ENCODE measurements around the gene ACSL6.

The ACSL6 gene

DNA sequence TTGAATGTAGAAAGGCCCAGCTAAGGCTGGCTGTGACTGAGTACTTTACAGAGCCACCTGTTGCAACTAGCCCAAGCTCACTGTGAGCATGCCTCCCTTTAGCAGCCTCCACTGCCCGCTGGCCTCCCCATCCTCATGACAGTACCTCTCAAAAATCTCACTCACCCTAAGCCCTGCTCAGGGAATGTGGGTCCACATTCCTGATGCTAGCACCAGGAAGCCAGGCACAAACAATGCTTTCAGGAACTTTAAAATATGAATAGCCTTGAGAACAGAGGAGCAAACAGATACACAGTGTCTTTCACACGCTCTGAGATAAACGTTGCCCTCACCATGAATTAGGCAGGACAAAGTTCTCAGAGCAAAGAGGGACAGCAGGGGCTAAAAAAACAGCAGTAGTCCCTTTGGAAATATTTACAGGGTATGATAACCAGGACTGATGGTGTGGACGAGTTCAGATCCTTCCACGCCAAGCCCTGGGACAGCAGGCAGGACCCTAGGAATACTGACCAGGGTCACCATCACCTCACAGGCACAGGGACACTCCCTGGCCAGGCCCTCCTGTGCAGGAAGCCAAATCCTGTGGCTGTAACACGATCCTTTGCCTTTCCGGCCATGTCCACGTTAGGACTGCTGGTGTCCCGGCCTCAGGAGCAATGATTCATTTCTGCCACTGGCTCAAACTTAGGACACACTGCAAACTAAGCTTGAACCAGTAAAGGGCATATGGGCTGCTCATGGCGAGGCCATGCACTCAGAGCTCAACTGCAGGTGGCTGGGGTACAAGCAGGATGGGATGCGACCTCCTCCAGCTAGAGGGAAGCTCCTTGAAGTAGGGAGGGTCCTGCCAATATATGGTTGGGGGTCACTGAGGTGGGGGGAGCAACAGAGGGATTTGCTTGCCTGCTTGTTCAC lies 9.6 kb downstream of the ACSL6 start:
- Mint-ChIP-seq H3K27me3 (no peaks in the 10 kb centered on the region), H3K36me3 (no peaks in the 10 kb centered on the region), H3K9me3 (ENCODE audit: low read depth) (no peaks in the 10 kb centered on the region), H3K4me3 (no peak overlapping the region), H3K4me1 (ENCODE audit: low read depth) (peaks cover 49% of the 10 kb centered on the region), H3K27ac (peak overlapping the region; percentile 16)

DNA sequence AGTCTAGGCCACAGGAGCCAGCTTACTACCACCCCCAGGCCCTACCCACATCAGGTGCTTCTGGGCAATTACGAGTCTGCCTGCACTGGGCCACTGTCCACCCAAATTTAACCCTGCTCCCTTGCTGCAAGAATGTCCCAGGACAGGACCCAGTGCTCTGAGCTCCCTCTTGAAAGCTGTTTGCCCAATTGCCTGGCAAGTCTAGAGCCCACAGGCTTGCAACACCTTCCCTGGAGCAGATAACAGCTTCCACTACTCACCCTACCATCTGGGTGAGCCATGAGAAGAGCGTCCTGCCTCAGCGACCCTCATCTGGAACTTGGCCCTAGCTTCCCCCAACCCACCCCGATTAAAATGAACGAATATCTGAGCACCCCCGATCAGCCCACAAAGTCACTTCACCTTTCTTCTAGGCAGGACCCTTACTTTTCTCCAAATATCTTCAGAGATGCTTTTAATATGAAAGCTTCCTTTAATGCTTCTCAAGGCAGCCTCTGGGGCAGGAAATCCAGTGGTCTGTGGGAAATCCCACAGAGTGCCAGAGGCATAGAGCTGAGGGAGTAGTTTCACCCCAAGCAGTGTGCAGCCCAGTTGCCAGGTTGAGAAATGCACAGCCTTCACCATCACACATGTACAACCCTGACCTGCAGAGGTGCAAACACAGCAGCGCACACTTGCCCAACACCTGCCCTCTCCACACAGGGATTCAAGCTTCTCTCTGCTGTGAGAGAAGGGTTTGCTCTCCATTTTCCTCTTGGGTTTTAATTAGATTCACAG lies 10.6 kb downstream of the ACSL6 start:
- H3K27ac Mint-ChIP-seq: peak overlapping the region; percentile 22
- H3K4me1 Mint-ChIP-seq (ENCODE audit: low read depth): peaks cover 55% of the 10 kb centered on the region
- H3K36me3 Mint-ChIP-seq: no peaks in the 10 kb centered on the region
- H3K4me3 Mint-ChIP-seq: peak overlapping the region; percentile 56
- no peaks in the 10 kb centered on the region for H3K27me3 Mint-ChIP-seq
- no peaks in the 10 kb centered on the region for H3K9me3 Mint-ChIP-seq (ENCODE audit: low read depth)

DNA sequence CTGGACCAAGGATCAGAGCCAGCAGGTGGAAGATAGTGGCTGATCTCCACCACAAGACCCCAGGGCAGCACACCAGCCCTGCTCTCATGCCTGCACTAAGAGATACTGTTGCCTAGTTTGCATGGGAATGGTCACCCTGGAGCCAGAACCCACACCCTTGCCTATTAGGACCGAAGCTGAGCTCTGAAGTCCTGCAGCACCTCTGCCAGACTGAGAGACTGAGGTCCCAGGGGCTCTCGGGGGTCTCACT lies 11.3 kb downstream of the ACSL6 start:
- Mint-ChIP-seq H3K36me3 (no peaks in the 10 kb centered on the region), H3K4me3 (peak overlapping the region; percentile 56), H3K9me3 (ENCODE audit: low read depth) (no peaks in the 10 kb centered on the region), H3K27ac (no peak overlapping the region), H3K27me3 (no peaks in the 10 kb centered on the region), H3K4me1 (ENCODE audit: low read depth) (peaks cover 55% of the 10 kb centered on the region)

DNA sequence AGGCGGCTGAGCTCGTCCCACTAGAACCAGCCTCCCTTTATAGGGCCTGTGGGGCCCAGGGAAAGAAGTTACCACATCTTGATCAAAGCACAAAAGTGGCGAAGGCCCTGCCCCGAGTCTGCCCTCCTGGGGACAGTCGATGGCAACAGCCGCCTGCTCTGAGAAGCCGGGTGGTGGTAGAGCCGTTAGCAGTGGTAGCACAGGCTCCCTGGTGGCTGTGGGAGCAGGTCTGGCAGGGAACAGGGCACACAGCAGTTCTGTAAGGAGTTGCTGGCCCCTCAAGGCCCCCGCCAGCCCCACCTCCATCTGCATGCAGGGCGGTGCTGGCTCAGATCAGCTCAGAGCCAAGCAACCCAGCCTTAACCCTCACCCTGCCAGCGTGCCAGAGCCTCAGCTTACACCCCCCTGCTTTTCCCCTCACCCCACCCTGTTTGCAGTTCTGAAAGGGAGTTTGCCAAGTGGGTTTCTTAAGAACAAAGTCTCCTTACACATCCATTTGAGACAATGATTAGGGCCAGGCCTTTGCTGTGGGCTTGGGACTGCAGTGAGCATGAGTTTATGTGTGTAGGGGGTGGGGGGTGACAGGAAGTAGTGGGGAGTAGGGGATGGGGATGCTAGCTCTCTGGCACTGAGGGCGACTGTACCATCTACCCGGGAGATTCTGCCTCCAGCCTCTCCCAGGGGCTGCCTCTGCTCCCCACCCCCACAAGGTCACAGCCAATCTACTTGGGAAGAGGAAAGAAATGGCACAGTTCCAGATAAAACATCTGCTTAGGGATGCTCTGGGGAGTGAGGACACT lies 11.8 kb downstream of the ACSL6 start:
- H3K9me3 Mint-ChIP-seq (ENCODE audit: low read depth): no peaks in the 10 kb centered on the region
- no peak overlapping the region for H3K27ac Mint-ChIP-seq
- no peaks in the 10 kb centered on the region for H3K27me3 Mint-ChIP-seq
- H3K4me3 Mint-ChIP-seq: no peak overlapping the region
- peaks cover 55% of the 10 kb centered on the region for H3K4me1 Mint-ChIP-seq (ENCODE audit: low read depth)
- no peaks in the 10 kb centered on the region for H3K36me3 Mint-ChIP-seq

DNA sequence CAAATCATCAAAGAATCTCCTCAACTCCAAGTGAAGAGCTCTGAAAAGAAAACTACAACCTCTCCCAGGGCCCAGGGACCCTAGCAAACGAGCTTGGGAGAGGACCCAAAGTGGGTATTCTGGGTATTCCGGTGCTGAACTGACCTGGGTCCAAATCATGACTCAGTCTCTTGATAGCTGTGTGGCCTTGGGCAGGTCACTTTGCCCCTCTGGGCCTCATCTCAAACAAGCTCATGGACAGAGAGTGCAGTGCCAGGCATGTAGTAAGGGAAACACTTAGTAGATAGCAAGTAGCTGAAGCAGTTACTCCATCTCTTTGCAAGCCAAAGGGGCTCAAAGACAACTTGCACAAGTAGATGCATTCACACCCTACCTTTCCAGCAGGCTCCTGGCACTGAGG lies 12.4 kb downstream of the ACSL6 start:
- peaks cover 55% of the 10 kb centered on the region for H3K4me1 Mint-ChIP-seq (ENCODE audit: low read depth)
- H3K27ac Mint-ChIP-seq: no peak overlapping the region
- no peaks in the 10 kb centered on the region for H3K27me3 Mint-ChIP-seq
- no peaks in the 10 kb centered on the region for H3K9me3 Mint-ChIP-seq (ENCODE audit: low read depth)
- H3K36me3 Mint-ChIP-seq: no peaks in the 10 kb centered on the region
- no peak overlapping the region for H3K4me3 Mint-ChIP-seq

DNA sequence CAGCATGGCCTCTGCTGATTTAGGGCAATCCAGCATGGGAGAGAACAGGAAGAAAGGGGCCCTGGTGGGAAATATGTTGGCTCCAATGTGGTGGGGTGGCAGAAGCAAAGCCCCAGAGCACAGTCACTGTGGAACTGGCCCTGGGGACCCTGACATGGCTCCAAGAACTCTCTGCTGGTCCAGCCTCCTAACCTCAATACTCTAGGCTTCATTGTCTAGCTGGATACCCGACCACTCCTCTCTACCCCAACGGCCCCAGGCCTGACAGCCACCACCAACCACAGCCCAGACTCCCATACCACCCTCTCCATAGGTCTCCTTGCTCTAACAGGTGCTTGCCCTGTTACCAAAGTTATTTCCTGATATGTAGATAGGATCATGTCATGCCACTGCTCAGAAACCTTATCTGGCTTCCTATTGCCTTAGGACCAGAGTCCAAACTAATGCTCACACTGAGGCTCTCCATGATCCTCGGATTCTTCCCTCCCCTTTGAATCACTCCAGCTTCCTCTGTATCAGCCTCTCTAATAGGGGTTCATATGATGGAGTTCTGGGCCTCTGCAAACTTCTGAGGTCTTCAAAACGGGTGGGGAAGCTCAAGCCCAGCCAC lies 12.9 kb downstream of the ACSL6 start:
- Mint-ChIP-seq H3K27me3 (no peaks in the 10 kb centered on the region), H3K4me3 (no peak overlapping the region), H3K4me1 (ENCODE audit: low read depth) (peaks cover 55% of the 10 kb centered on the region), H3K27ac (no peak overlapping the region), H3K9me3 (ENCODE audit: low read depth) (no peaks in the 10 kb centered on the region), H3K36me3 (no peaks in the 10 kb centered on the region)

DNA sequence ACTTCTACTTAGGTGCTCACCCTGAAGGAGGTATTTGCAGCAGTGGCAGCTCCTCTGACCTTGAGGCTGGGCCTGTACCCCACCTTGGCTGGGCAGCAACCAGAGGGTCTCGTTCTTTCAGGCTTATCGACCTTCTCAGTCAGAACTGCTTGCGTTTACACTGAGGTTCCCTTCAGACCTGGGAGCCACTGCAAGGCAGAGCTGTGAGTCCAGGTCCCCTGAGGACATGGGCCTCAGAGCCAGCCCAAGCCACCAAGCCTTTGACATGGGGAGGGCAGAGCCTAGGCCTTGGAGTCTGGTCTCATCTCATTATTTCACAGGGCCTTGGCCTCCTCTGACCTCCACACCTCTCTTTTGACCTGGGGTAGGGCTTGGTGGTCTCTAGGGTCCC lies 13.7 kb downstream of the ACSL6 start:
- Mint-ChIP-seq H3K9me3 (ENCODE audit: low read depth) (no peaks in the 10 kb centered on the region), H3K4me1 (ENCODE audit: low read depth) (peaks cover 50% of the 10 kb centered on the region), H3K4me3 (no peak overlapping the region), H3K27ac (no peak overlapping the region), H3K27me3 (no peaks in the 10 kb centered on the region), H3K36me3 (no peaks in the 10 kb centered on the region)

DNA sequence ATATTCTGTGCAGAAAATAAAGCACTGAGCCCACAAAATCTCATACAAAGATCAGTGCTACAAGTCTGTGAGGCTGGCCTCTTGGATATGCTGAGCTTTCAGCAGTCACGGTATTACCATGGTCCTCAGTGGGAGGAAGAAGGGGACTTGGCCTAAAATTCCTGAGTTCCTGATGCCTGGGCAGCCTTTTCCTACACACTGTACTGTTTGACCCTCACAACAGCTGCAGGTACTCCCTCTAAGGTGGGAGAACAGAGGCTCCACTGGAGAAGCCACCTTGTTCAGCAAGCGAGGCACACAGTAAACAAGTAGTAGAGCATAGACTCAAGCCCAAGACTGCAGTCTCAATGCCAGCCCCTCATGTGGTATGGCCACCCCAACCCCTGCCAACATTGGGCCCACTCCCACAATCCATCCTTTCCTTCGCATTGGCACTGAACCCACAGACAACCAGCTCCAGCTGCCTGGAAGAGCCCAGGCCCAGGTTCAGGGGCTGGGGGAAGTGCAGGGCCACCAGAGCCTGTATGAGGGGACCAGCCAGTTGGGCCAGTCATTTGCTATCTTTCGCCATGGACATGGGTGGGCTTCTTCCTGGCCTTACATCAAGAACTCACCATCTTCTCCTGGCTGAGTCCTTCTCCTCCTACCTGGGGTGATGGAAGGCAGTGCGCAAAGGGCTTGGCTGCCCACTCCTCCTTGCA lies 14.3 kb downstream of the ACSL6 start:
- Mint-ChIP-seq H3K9me3 (ENCODE audit: low read depth) (no peaks in the 10 kb centered on the region), H3K27me3 (no peaks in the 10 kb centered on the region), H3K4me1 (ENCODE audit: low read depth) (peaks cover 45% of the 10 kb centered on the region), H3K36me3 (no peaks in the 10 kb centered on the region), H3K4me3 (no peak overlapping the region), H3K27ac (no peak overlapping the region)

DNA sequence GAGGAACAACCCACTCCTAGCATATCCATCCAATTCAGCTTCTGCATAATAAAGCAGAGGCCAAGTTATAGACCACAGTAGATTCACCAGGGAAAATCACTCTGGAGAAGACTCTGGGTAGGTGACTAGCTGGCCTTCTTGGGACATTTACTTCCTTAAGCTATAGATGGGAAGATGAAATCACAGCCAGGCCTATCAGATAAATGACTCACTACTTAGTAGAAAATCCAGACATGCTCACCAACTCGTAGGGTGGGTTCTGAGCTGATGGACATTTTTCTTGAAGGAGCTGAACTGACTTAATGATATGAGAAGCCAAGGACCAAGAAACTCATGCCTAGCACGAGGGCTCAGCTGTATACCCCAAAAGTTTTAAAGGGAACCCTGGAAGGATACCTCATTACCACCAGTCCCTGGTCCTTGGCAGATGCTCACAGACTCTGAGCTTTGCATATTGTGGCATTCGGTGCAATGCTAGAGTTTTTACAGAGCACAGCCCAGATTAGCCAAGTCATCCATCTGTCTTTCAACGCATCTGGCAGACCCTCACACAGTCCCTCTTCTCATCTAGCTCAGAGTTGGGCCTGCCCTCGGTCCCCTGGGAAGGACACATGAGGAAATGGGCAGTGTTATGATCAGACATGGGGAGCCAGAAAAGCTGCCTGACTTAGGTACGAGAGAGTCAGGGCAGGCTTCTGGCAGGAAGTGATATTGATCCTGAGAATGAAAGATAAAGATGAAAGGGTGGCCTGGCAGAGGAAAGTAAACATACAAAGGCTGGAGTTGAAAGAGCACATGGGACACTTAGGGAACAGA lies 15.0 kb downstream of the ACSL6 start:
- H3K4me3 Mint-ChIP-seq: no peak overlapping the region
- H3K4me1 Mint-ChIP-seq (ENCODE audit: low read depth): peaks cover 38% of the 10 kb centered on the region
- H3K9me3 Mint-ChIP-seq (ENCODE audit: low read depth): no peaks in the 10 kb centered on the region
- no peak overlapping the region for H3K27ac Mint-ChIP-seq
- H3K36me3 Mint-ChIP-seq: no peaks in the 10 kb centered on the region
- no peaks in the 10 kb centered on the region for H3K27me3 Mint-ChIP-seq

DNA sequence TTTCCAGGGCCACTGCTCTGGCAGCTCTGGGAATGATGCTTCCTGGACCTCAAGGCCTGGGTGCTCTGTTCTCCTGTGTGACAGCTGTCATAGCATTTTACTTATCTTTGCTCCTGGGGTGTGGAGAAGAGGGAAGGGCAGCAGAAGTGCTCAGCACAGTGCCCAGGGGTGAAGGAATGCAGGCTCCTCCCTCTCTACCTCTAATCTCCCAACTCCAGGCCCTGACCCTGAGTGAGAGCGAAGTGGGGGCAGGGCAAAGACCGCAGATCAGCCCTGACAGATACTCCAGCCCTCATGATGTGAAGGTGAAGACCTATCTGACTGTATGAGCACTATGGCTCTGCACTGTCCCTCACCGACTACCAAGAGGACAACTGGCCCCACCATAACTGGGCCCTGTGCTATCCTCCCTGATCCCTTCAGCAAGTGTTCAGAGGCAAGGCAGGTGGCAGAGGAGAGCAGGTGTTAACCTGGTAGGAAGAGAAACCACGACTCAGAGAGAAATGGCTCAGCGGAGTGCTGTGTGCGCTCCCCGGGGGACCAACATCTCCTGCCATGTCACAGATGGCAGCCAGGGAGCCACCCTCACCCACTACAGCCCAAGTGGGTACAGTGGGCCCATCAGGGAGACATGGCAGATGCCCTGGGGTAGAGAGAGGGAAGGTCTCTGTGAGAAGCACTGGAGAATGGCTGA lies 16.8 kb downstream of the ACSL6 start:
- no peaks in the 10 kb centered on the region for H3K36me3 Mint-ChIP-seq
- no peak overlapping the region for H3K27ac Mint-ChIP-seq
- peaks cover 21% of the 10 kb centered on the region for H3K4me1 Mint-ChIP-seq (ENCODE audit: low read depth)
- no peaks in the 10 kb centered on the region for H3K27me3 Mint-ChIP-seq
- H3K9me3 Mint-ChIP-seq (ENCODE audit: low read depth): no peaks in the 10 kb centered on the region
- no peak overlapping the region for H3K4me3 Mint-ChIP-seq

DNA sequence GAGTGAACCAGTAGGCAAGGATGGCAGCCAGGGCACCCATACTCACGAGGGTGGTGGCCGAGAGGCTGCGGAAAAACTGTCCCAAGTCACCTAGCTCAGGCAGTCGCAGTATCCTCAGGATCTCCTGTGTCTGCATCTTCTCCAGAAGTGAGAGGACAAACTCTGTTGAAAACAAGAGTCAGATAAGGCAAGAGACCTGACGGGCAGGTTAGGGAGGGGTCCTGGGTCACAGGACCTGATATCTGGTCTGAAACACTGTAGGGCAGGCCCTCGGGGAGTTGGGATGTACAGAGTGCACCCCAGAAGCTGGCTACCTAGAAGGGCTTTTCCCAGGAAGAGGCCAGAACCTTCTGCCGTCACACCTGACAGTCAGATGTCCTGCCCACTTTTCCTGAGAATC lies 17.4 kb downstream of the ACSL6 start:
- H3K4me3 Mint-ChIP-seq: no peak overlapping the region
- no peaks in the 10 kb centered on the region for H3K9me3 Mint-ChIP-seq (ENCODE audit: low read depth)

DNA sequence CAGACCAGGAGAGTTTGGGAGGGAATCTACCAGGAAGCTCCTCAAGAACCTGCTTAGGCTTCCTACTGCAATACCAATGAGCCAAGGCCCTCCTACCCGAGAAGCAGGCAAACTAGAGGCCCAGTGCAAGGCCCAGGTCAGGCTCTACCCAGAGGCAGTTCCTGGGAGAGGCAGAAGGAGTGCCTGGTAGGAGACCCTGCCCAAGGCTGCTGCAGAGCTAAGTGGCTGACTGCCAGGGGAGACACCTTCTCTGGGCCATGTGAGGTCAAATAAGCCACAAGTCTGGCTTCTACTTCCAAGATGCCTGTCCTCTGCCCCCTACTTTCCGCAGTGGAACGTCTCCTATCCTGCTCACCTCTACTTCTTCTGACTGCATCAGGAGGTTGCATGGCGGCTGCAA lies 17.8 kb downstream of the ACSL6 start:
- Mint-ChIP-seq H3K4me1 (ENCODE audit: low read depth) (peaks cover 12% of the 10 kb centered on the region), H3K4me3 (no peak overlapping the region), H3K36me3 (no peaks in the 10 kb centered on the region)

More for the DNA sequence above, 17.4 kb downstream of the ACSL6 start:
- H3K27ac Mint-ChIP-seq: no peak overlapping the region
- H3K27me3 Mint-ChIP-seq: no peaks in the 10 kb centered on the region
- peaks cover 16% of the 10 kb centered on the region for H3K4me1 Mint-ChIP-seq (ENCODE audit: low read depth)
- H3K36me3 Mint-ChIP-seq: no peaks in the 10 kb centered on the region

DNA sequence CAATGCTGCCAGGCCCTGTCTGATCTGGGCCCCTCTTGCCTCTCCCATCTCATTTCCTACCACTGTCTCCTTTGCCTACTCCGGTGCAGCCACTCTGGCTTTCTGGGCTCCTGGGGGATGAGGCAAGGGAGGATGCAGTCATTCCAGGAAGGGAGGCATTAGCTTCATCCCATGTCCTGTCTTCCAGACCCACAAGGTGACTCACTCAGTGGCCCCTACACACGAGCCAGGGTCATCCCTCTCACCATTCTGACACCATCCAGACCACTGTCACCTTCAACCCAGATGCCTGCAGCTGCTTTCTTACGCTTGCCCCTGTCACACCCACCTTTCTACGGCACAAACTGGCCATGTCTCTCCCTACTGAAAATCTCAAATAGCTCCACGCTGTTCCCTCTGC lies 19.1 kb downstream of the ACSL6 start:
- no peak overlapping the region for H3K4me3 Mint-ChIP-seq
- no peaks in the 10 kb centered on the region for H3K27me3 Mint-ChIP-seq
- no peaks in the 10 kb centered on the region for H3K9me3 Mint-ChIP-seq (ENCODE audit: low read depth)
- H3K36me3 Mint-ChIP-seq: no peaks in the 10 kb centered on the region
- peaks cover 9% of the 10 kb centered on the region for H3K4me1 Mint-ChIP-seq (ENCODE audit: low read depth)
- H3K27ac Mint-ChIP-seq: no peak overlapping the region

More for the DNA sequence above, 17.8 kb downstream of the ACSL6 start:
- Mint-ChIP-seq H3K9me3 (ENCODE audit: low read depth) (no peaks in the 10 kb centered on the region), H3K27me3 (no peaks in the 10 kb centered on the region), H3K27ac (no peak overlapping the region)
